B cell (primary cell): ENCODE results near the gene PCSK6. TPM values are rescaled to one million over a fixed set of nuclear protein-coding genes. Genes with fewer than 3 reads are reported as not detected.

Source experiments
- ATAC-seq: fragments of 200-7000 bp; cut with Tn5 transposase; one replicate; pipeline ENCODE4 v1.10.0; 2021; ENCODE audit warnings: low read depth, mild to moderate bottlenecking, moderate number of reproducible peaks, moderate library complexity
- CTCF ChIA-PET: fragments of 350-600 bp; sonication (Branson Sonifier 250); formaldehyde crosslinking; loops from one replicate; lab custom pipeline; 2021; ENCODE audit warnings: antibody characterized with exemption, inconsistent platforms; lab: Charles Lee
- POLR2A ChIA-PET: fragments of 350-600 bp; sonication (Branson Sonifier 250); formaldehyde crosslinking; loops from one replicate; lab custom pipeline; 2021; ENCODE audit warnings: antibody characterized with exemption; lab: Charles Lee
- DNase-seq: peaks from one replicate; pipeline ENCODE4 v3.0.0; 2013
- H2AFZ ChIP-seq: 2 replicates; pipeline ENCODE4 v1.6.1; 2012; ENCODE audit warnings: mild to moderate bottlenecking, low read depth, low read length; ENCODE audit not compliant: insufficient read depth, poor library complexity, severe bottlenecking
- H3K27ac ChIP-seq, 2 donors: 1 replicate in 1 of 2; 2 replicates in 1 of 2; pipeline ENCODE4 v1.5.1; 2012 to 2013; ENCODE audit warnings: low read length in 2 of 2, mild to moderate bottlenecking in 2 of 2, moderate library complexity in 1 of 2
- H3K27me3 ChIP-seq, 4 experiments: fragments of 200-600 bp in 1 of 4; sonication (generic) in 1 of 4; replicated peaks in 1 of 4; 1 replicate in 2 of 4; 2 replicates in 2 of 4; pipeline versions ENCODE4 v1.6.1 to v1.7.0; 2013 to 2016; ENCODE audit warnings: low read length in 3 of 4, mild to moderate bottlenecking in 2 of 4, mixed read lengths in 1 of 4, moderate library complexity in 1 of 4; ENCODE audit not compliant: insufficient read depth in 4 of 4, control insufficient read depth in 3 of 4; ENCODE audit errors: control extremely low read depth in 1 of 4
- H3K36me3 ChIP-seq, 2 experiments: replicated peaks in 1 of 2; 1 replicate in 1 of 2; 2 replicates in 1 of 2; pipeline versions ENCODE4 v1.6.1 to v1.7.1; 2013; ENCODE audit warnings: low read length in 1 of 2; ENCODE audit not compliant: insufficient read depth in 2 of 2, control insufficient read depth in 1 of 2; ENCODE audit errors: control extremely low read depth in 1 of 2, extremely low read depth in 1 of 2
- H3K4me1 ChIP-seq, 2 donors: fragments of 200-600 bp in 1 of 2; sonication (generic) in 1 of 2; 1 replicate in 1 of 2; 2 replicates in 1 of 2; pipeline versions ENCODE4 v1.5.1 to v1.6.1; 2013 to 2017; ENCODE audit warnings: low read length in 2 of 2; ENCODE audit not compliant: control insufficient read depth in 2 of 2, insufficient read depth in 2 of 2
- H3K4me2 ChIP-seq: replicated peaks from 2 replicates; pipeline ENCODE3; 2012; ENCODE audit warnings: mild to moderate bottlenecking, low read depth, low read length; ENCODE audit not compliant: poor library complexity, severe bottlenecking
- H3K4me3 ChIP-seq, 5 experiments: fragments of 200-600 bp in 1 of 5; sonication (generic) in 1 of 5; 1 replicate in 3 of 5; 2 replicates in 2 of 5; pipeline versions ENCODE4 v1.5.1 to v1.7.0; 2011 to 2016; ENCODE audit warnings: low read length in 4 of 5, mild to moderate bottlenecking in 4 of 5, low read depth in 2 of 5, control low read depth in 1 of 5, moderate library complexity in 1 of 5; ENCODE audit not compliant: insufficient read depth in 1 of 5; ENCODE audit errors: control extremely low read depth in 1 of 5, extremely low read depth in 1 of 5
- H3K79me2 ChIP-seq: fragments of 200-600 bp; sonication (generic); one replicate; pipeline ENCODE4 v1.6.0; 2016; ENCODE audit warnings: low read length; ENCODE audit not compliant: control insufficient read depth, insufficient read depth
- H3K9ac ChIP-seq: fragments of 200-600 bp; sonication (generic); 2 replicates; pipeline ENCODE4 v1.6.1; 2017; ENCODE audit warnings: mild to moderate bottlenecking, low read length, moderate library complexity
- H3K9me3 ChIP-seq, 3 donors: one replicate each; pipeline versions ENCODE4 v1.6.1 to v1.7.1; 2013; ENCODE audit warnings: low read length in 2 of 3; ENCODE audit not compliant: control insufficient read depth in 2 of 3, insufficient read depth in 1 of 3; ENCODE audit errors: control extremely low read depth in 1 of 3
- H4K20me1 ChIP-seq: 2 replicates; pipeline ENCODE4 v1.6.0; 2012; ENCODE audit warnings: mild to moderate bottlenecking, low read length; ENCODE audit not compliant: insufficient read depth, control insufficient read depth, poor library complexity, severe bottlenecking
- H3K27ac Mint-ChIP-seq: one replicate; pipeline ENCODE4 v1.8.0; 2021; ENCODE audit warnings: mixed read lengths
- H3K27me3 Mint-ChIP-seq: one replicate; pipeline ENCODE4 v1.8.0; 2021; ENCODE audit warnings: mixed read lengths
- H3K4me1 Mint-ChIP-seq: one replicate; pipeline ENCODE4 v1.8.0; 2021; ENCODE audit warnings: mixed read lengths
- H3K4me3 Mint-ChIP-seq: one replicate; pipeline ENCODE4 v1.8.0; 2021; ENCODE audit warnings: mixed read lengths
- H3K9me3 Mint-ChIP-seq: one replicate; pipeline ENCODE4 v1.8.0; 2022; ENCODE audit warnings: mixed read lengths; ENCODE audit not compliant: insufficient read depth
- CTCF ChIP-seq: fragments of 200-600 bp; IDR thresholded peaks from one replicate; pipeline ENCODE4 v1.8.0; 2022; ENCODE audit warnings: antibody characterized with exemption, mild to moderate bottlenecking
- EZH2 ChIP-seq: IDR thresholded peaks from 2 replicates; pipeline ENCODE4 v1.6.1; 2012; ENCODE audit warnings: borderline replicate concordance, low read depth, mild to moderate bottlenecking, moderate library complexity, low read length; ENCODE audit not compliant: insufficient read depth, poor library complexity, severe bottlenecking
- WGBS: methylation state at CpG from one replicate; pipeline ENCODE4 v1.1.5; 2013; ENCODE audit warnings: missing lambda C conversion rate; ENCODE audit not compliant: insufficient coverage; 5-methylcytosine and 5-hydroxymethylcytosine counted together
- intact Hi-C: fragments of 100-400 bp; cut with micrococcal nuclease; formaldehyde crosslinking; loops from one replicate; pipeline ENCODE4 v1.10.0; 2022
- polyA plus RNA-seq: library from polyadenylated mRNA; depleted of rRNA; stranded (reverse); fragments of >200 nt; gene quantifications from 2 replicates; pipeline ENCODE4 v1.2.3, GENCODE V29; 2012
- total RNA-seq, 2 donors: library from RNA; stranded (reverse); fragments of 120-200 nt in 1 of 2; gene quantifications; 1 replicate in 1 of 2; 2 replicates in 1 of 2; pipeline versions ENCODE4 v1.2.3 to v1.2.4, GENCODE V29; 2013 to 2022

PCSK6 gene
- total and polyA plus RNA-seq, 2 donors (not counting 1 experiment from before 2014, with no cell fraction given), result 0.66 to 1.6 TPM

GRCh38 chr15:101477851-101478362, 11.6 kb downstream of the PCSK6 start:
- no peak overlapping the region for H3K4me3 ChIP-seq
- ATAC-seq (no peak), DNase-seq (no peak)
- no peaks in the 10 kb centered on the region for H3K9me3 Mint-ChIP-seq
- no peak overlapping the region for H3K27ac Mint-ChIP-seq
- no peak overlapping the region for H2AFZ ChIP-seq
- 93% methylated on average over 4 of the region's 5 CpGs for WGBS
- H3K27me3 Mint-ChIP-seq, result peaks cover 18% of the 10 kb centered on the region
- H3K27ac ChIP-seq, result no peak overlapping the region
- no peaks in the 10 kb centered on the region for H3K36me3 ChIP-seq
- peaks cover 0 to 5% (median 0%) of the 10 kb centered on the region in 3 donors for H3K9me3 ChIP-seq
- no peak overlapping the region for H3K4me2 ChIP-seq
- peaks cover 0 to 3% (median 0%) of the 10 kb centered on the region in 4 experiments for H3K27me3 ChIP-seq
- intact Hi-C loops, result no loop called here
- no peaks in the 10 kb centered on the region for H3K4me1 Mint-ChIP-seq
- CTCF ChIA-PET, result no interaction called here
- no peak for TF ChIP-seq EZH2
- no peak for TF ChIP-seq CTCF
- no peak overlapping the region for H3K9ac ChIP-seq
- no peak overlapping the region for H3K4me3 Mint-ChIP-seq
- POLR2A ChIA-PET, result no interaction called here
- no peaks in the 10 kb centered on the region for H3K79me2 ChIP-seq
- H4K20me1 ChIP-seq, result no peaks in the 10 kb centered on the region
- no peaks in the 10 kb centered on the region for H3K4me1 ChIP-seq

- Mint-ChIP-seq H3K27me3 (peaks cover 18% of the 10 kb centered on the region), H3K9me3 (no peaks in the 10 kb centered on the region), H3K4me3 (no peak overlapping the region), H3K27ac (no peak overlapping the region), H3K4me1 (no peaks in the 10 kb centered on the region)
- peaks cover 0 to 5% (median 0%) of the 10 kb centered on the region in 3 donors for H3K9me3 ChIP-seq
- CTCF ChIA-PET, result no interaction called here
- TF ChIP-seq CTCF (no peak), EZH2 (no peak)
- H3K4me1 ChIP-seq, result no peaks in the 10 kb centered on the region
- H4K20me1 ChIP-seq, result no peaks in the 10 kb centered on the region
- no peaks in the 10 kb centered on the region for H3K79me2 ChIP-seq
- ATAC-seq (no peak), DNase-seq (no peak)
- no peaks in the 10 kb centered on the region for H3K36me3 ChIP-seq
- intact Hi-C loops, result no loop called here
- no peak overlapping the region for H3K27ac ChIP-seq
- no peak overlapping the region for H3K4me2 ChIP-seq
- no peak overlapping the region for H3K9ac ChIP-seq
- POLR2A ChIA-PET, result no interaction called here
- 94% methylated on average over 8 of the region's 10 CpGs for WGBS
- H3K4me3 ChIP-seq, result no peak overlapping the region
- no peak overlapping the region for H2AFZ ChIP-seq
- peaks cover 0 to 3% (median 0%) of the 10 kb centered on the region in 4 experiments for H3K27me3 ChIP-seq
Observed at GRCh38 chr15:101476756-101477155, 12.8 kb downstream of the PCSK6 start.
